B cell (primary cell): ENCODE measurements around the gene PREX1.

Experiments used
- EZH2 ChIP-seq: IDR thresholded peaks from 2 replicates; pipeline ENCODE4 v1.6.1; 2012; ENCODE audit warnings: borderline replicate concordance, low read depth, mild to moderate bottlenecking, moderate library complexity, low read length; ENCODE audit not compliant: insufficient read depth, poor library complexity, severe bottlenecking
- TF ChIP-seq, protein P1 (sequence below): fragments of 200-600 bp; IDR thresholded peaks from one replicate; pipeline ENCODE4 v1.8.0; 2022; ENCODE audit warnings: antibody characterized with exemption, mild to moderate bottlenecking

DNA sequence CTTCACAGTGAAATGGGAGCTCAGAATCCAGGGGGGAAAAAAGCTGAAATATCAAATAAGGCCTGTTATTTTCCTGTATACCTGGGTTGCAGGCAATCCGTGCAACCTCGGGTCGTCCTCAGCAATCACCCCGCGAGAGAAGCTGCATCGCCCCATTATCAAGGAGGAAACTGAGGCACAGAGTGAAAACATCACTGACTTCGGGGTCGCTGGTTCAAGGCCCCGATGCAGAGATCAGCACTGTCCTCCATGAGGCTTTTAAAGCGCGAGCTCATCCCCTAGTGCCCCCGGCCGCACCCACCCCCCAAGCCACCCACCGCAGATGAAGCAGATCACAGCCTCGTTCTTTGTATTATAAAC is 203.9 kb downstream of the PREX1 start:
- TF ChIP-seq, protein P1, sequence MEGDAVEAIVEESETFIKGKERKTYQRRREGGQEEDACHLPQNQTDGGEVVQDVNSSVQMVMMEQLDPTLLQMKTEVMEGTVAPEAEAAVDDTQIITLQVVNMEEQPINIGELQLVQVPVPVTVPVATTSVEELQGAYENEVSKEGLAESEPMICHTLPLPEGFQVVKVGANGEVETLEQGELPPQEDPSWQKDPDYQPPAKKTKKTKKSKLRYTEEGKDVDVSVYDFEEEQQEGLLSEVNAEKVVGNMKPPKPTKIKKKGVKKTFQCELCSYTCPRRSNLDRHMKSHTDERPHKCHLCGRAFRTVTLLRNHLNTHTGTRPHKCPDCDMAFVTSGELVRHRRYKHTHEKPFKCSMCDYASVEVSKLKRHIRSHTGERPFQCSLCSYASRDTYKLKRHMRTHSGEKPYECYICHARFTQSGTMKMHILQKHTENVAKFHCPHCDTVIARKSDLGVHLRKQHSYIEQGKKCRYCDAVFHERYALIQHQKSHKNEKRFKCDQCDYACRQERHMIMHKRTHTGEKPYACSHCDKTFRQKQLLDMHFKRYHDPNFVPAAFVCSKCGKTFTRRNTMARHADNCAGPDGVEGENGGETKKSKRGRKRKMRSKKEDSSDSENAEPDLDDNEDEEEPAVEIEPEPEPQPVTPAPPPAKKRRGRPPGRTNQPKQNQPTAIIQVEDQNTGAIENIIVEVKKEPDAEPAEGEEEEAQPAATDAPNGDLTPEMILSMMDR = no peak
- TF ChIP-seq EZH2 = no peak
